NT2/D1 (cell line): ENCODE results near the gene NOX5.
"Not testable (repeated sequence)": the region's sequence is repeated elsewhere in the genome, so short reads cannot be mapped to it uniquely, and the experiment has no call there.

ENCODE experiments used
- DNase-seq: peaks from one replicate; pipeline ENCODE4 v3.0.0-alpha.2; 2011; ENCODE audit warnings: low read depth, low spot score
- H3K27me3 ChIP-seq: 2 replicates; pipeline ENCODE4 v1.6.0; 2011; ENCODE audit warnings: mild to moderate bottlenecking; ENCODE audit not compliant: insufficient read length, insufficient read depth
- H3K36me3 ChIP-seq: 2 replicates; pipeline ENCODE4 v1.6.1; 2011; ENCODE audit warnings: mild to moderate bottlenecking, low read length, mixed read lengths; ENCODE audit not compliant: insufficient read depth, insufficient read length
- H3K4me1 ChIP-seq: 2 replicates; pipeline ENCODE4 v1.5.1; 2011; ENCODE audit not compliant: insufficient read depth, insufficient read length
- H3K4me3 ChIP-seq: 2 replicates; pipeline ENCODE4 v1.5.1; 2011; ENCODE audit warnings: low read depth; ENCODE audit not compliant: insufficient read length
- H3K9ac ChIP-seq: 2 replicates; pipeline ENCODE4 v1.6.0; 2011; ENCODE audit warnings: low read depth; ENCODE audit not compliant: insufficient read length
- H3K9me3 ChIP-seq: 2 replicates; pipeline ENCODE4 v1.5.1; 2011; ENCODE audit warnings: mild to moderate bottlenecking, low read length; ENCODE audit not compliant: insufficient read depth
- SUZ12 ChIP-seq: IDR thresholded peaks from 2 replicates; pipeline ENCODE4 v1.6.1; 2011; ENCODE audit not compliant: insufficient read length, insufficient read depth; ENCODE audit errors: extremely low read depth
- YY1 ChIP-seq: IDR thresholded peaks from 2 replicates; pipeline ENCODE4 v1.6.1; 2011; ENCODE audit not compliant: insufficient read length, insufficient read depth
- ZNF274 ChIP-seq: IDR thresholded peaks from 2 replicates; pipeline ENCODE4 v1.6.1; 2011; ENCODE audit warnings: mild to moderate bottlenecking, low read depth, low read length

NOX5 gene

DNA sequence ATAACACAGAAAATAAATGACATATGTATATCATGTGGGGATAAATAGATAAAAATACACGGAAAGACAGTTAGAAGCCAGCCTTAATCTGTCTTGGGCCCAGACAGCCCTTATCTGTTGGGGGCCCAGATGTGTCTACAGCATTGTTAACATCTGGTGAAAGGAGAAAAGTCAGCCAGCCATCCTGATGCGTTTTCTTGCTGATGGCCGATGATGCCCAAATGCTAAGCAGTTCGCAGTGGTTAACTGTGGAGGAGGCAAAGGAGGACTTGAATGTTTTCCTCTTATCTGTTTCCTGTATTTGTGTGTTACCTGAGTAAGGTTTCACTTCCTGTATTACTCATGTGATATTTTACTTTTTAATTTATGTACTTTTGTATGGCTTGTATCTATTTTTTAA lies 46.2 kb downstream of the NOX5 start:
- Histone ChIP-seq H3K4me3 (no peak overlapping the region), H3K9ac (no peak overlapping the region), H3K9me3 (no peaks in the 10 kb centered on the region), H3K36me3 (no peaks in the 10 kb centered on the region), H3K4me1 (no peaks in the 10 kb centered on the region), H3K27me3 (peaks cover 13% of the 10 kb centered on the region)
- no peak for TF ChIP-seq SUZ12
- TF ChIP-seq ZNF274 = no peak
- TF ChIP-seq YY1 = no peak
- DNase-seq = no peak

DNA sequence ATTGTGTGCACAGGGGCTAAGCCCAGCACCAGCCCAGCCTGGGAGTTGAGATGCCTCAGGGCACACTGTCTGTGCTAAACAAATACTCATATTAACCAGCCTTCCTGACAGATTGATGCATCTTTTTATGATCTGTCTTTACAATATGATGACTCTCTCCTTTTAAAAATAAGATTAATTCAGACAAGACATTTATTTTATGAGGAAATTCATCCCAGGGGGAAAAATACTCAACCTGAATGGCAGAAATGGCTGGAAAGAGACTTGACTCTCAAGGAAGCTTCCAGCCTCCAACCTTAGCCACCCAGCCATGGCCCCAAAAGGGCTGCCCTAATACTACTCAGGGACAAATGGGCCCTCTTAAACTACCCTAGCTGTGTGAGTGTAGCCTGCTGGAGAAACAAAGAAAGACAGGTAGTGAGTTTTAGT lies 46.9 kb downstream of the NOX5 start:
- no peak for DNase-seq

DNA sequence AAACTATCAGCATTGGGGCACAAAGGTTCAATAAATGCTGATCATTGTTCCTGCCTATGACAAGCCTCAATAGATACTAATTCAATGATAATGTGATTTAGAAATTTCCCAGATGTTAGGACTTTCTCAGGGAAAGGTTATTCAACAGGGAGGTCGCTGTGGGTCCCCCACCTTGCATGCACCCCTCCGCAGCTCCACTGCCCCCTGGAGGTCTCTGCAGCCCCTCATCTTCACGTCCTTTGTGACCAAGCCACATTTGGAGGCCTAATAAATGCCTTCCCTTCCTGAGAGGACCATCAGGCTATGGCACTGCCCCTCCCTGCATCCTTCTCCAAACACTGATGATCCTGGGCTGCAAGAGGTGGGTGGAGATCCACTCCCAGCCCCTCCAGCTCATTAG lies 50.2 kb downstream of the NOX5 start:
- Histone ChIP-seq H3K27me3 (no peaks in the 10 kb centered on the region), H3K4me1 (no peaks in the 10 kb centered on the region), H3K9ac (no peak overlapping the region), H3K36me3 (no peaks in the 10 kb centered on the region), H3K9me3 (peaks cover 10% of the 10 kb centered on the region; the same call in 1 of the 2 replicates), H3K4me3 (no peak overlapping the region)
- no peak for DNase-seq
- TF ChIP-seq SUZ12 = no peak
- TF ChIP-seq YY1 = no peak
- no peak for TF ChIP-seq ZNF274

More for the DNA sequence above, 46.9 kb downstream of the NOX5 start:
- Histone ChIP-seq H3K4me3 (no peak overlapping the region), H3K9ac (no peak overlapping the region), H3K4me1 (no peaks in the 10 kb centered on the region), H3K36me3 (no peaks in the 10 kb centered on the region), H3K9me3 (no peaks in the 10 kb centered on the region), H3K27me3 (peaks cover 13% of the 10 kb centered on the region)
- TF ChIP-seq YY1 (no peak), ZNF274 (no peak), SUZ12 (no peak)

DNA sequence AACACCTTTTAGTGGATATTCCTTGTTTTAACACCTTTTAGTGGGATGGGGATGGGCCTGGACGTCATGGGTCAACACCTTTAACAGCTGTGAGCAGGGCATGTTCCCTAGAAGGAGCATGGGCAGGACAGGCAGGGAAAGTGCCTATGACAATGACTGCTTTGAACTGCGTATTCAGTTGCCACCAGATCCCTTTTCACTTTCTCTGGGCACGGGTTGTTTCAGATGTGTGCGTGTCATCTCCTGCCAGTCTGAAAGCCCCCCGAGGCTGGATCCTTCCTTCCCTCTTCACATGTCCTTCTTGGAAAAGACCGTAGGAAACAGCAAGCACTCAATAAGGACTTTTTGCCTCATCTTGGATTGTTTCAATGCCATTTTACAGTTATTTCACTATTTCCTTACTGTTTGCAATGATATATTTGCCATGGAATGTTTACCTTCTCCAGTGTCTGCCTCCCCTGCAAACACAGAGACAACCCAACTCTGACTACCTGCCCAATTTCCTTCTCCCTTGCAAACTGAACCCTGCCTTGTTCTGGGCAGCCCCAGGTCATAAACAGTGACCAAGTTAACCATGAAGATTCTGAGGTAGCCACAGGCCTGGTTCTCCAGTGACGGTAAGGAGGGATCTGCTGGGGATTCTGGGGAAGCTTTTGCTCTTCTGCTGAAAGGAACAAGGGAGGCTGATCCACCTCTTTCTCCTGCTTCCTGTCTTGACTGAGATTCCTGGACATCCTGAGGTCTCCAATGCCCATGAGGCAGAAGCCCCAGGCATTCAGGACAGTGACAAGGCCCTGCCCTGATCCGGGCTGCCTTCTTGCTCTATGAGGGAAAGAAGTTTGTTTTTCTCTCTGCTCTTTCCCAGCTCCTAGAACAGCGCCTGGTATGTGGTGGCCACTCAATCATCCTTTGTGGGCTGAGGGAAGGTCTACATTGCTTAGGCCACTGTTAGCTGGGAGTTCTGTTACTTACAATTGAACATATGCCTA lies 51.8 kb downstream of the NOX5 start:
- TF ChIP-seq SUZ12 = no peak
- TF ChIP-seq ZNF274 = no peak
- TF ChIP-seq YY1 = no peak
- no peak for DNase-seq

DNA sequence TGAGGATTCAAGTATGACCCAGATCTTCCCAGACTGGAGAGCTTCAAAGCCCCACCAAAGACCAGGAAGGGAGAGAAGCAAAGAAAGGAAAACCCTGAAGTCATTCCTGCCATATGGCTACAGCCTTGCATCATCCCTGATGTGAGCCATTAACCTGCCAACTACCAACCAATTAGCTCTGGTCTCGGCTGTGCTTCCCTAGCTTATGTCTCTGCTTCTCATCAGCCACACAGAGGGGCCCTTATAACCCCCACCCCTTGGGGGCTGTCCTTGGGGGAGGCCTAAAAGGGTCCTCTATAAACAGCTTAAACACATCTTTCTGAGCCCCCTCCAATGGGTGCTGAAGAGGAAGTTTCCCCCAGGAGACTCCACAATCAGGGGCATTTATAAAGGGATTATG lies 52.8 kb downstream of the NOX5 start:
- DNase-seq = no peak
- Histone ChIP-seq H3K9ac (no peak overlapping the region), H3K9me3 (peaks cover 19% of the 10 kb centered on the region; the same call in 1 of the 2 replicates), H3K4me1 (no peaks in the 10 kb centered on the region), H3K27me3 (peaks cover 8% of the 10 kb centered on the region), H3K4me3 (no peak overlapping the region), H3K36me3 (no peaks in the 10 kb centered on the region)
- no peak for TF ChIP-seq ZNF274
- no peak for TF ChIP-seq SUZ12
- no peak for TF ChIP-seq YY1

More for the DNA sequence above, 51.8 kb downstream of the NOX5 start:
- peaks cover 3% of the 10 kb centered on the region for H3K27me3 ChIP-seq
- H3K4me1 ChIP-seq = no peaks in the 10 kb centered on the region
- H3K4me3 ChIP-seq = no peak overlapping the region
- no peaks in the 10 kb centered on the region for H3K36me3 ChIP-seq
- peaks cover 19% of the 10 kb centered on the region; the same call in 1 of the 2 replicates for H3K9me3 ChIP-seq
- no peak overlapping the region for H3K9ac ChIP-seq

DNA sequence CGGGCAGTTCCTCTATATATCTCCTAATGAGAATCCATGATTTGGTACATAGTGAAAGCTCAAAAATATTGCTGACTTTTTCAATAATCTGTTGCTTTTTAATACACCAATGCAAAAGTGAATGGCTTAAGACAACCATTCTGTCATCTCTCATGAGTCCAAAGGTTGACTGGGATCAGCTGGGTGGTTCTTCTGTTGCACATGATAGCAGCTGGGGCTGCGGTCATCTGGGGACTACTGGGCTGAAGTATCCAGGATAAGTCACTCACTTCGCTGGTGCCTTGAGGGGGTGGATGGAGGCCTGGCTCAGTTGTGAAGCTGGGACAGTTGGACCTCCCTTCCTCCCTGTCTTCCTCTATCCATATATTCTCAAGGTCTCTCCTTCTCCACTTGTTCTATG lies 53.7 kb downstream of the NOX5 start:
- no peaks in the 10 kb centered on the region for H3K36me3 ChIP-seq
- H3K9me3 ChIP-seq = peaks cover 19% of the 10 kb centered on the region; the same call in 1 of the 2 replicates
- DNase-seq = no peak
- H3K4me3 ChIP-seq = no peak overlapping the region
- H3K9ac ChIP-seq = no peak overlapping the region
- TF ChIP-seq YY1 (no peak), ZNF274 (no peak), SUZ12 (no peak)
- H3K27me3 ChIP-seq = peaks cover 16% of the 10 kb centered on the region
- H3K4me1 ChIP-seq = no peaks in the 10 kb centered on the region

DNA sequence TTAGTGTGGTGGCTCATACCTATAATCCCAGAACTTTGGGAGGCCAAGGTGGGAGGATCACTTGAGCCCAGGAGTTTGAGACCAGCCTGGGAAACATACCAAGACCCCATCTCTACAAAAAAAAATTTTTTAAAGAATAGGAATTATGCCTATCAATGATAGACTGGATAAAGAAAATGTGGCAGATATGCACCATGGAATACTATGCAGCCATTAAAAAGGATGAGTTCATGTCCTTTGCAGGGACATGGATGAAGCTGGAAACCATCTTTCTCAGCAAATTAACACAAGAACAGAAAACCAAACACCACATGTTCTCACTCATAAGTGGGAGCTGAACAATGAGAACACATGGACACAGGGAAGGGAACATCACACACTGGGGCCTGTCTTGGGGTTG lies 54.8 kb downstream of the NOX5 start:
- H3K4me3 ChIP-seq, DNase-seq, H3K36me3 ChIP-seq, H3K4me1 ChIP-seq, H3K9ac ChIP-seq: not testable (repeated sequence)
- Histone ChIP-seq H3K27me3 (peaks cover 24% of the 10 kb centered on the region), H3K9me3 (peaks cover 19% of the 10 kb centered on the region; the same call in 1 of the 2 replicates)
